Measurements from ENCODE around the gene CLCN4. TPM values are rescaled to one million over a fixed set of nuclear protein-coding genes. Genes with fewer than 3 reads are reported as not detected.

CLCN4 gene
- total and polyA plus RNA-seq, 2 of the 8 experiments (the other 6 are each of a cell fraction or from before 2014, with no cell fraction given) = 3.3 to 11.2 TPM

GRCh38 chrX:10189317-10190268 is 32.8 kb downstream of the CLCN4 start (continued):
- TF ChIP-seq CHD1 (IDR thresholded peaks at IDR 0.05; ENCODE audit: low read depth, low read length) = peak; percentile 70; the same call in 1 of the 2 replicates
- TF ChIP-seq, protein P1, sequence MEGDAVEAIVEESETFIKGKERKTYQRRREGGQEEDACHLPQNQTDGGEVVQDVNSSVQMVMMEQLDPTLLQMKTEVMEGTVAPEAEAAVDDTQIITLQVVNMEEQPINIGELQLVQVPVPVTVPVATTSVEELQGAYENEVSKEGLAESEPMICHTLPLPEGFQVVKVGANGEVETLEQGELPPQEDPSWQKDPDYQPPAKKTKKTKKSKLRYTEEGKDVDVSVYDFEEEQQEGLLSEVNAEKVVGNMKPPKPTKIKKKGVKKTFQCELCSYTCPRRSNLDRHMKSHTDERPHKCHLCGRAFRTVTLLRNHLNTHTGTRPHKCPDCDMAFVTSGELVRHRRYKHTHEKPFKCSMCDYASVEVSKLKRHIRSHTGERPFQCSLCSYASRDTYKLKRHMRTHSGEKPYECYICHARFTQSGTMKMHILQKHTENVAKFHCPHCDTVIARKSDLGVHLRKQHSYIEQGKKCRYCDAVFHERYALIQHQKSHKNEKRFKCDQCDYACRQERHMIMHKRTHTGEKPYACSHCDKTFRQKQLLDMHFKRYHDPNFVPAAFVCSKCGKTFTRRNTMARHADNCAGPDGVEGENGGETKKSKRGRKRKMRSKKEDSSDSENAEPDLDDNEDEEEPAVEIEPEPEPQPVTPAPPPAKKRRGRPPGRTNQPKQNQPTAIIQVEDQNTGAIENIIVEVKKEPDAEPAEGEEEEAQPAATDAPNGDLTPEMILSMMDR (IDR thresholded peaks at IDR 0.05; ENCODE audit: control extremely low read depth in 1 of 3, insufficient read depth in 1 of 3, low read depth in 1 of 3, low read length in 3 of 3) = peak; percentile 58 to 72 (median 71)
